ENCODE data around the gene HTR1D. TPM values are rescaled to one million over a fixed set of nuclear protein-coding genes. Genes with fewer than 3 reads are reported as not detected.

HTR1D gene
- total and polyA plus RNA-seq, 2 donors (not counting 3 experiments of a cell fraction or from before 2014, with no cell fraction given) = 1.5 to 1.9 TPM

GRCh38 chr1:23244256-23244761, 27.0 kb upstream of the HTR1D start:
- no peak for FAIRE-seq
- Histone ChIP-seq H3K27ac (ENCODE audit: insufficient read depth, low read depth, low read length) (no peak overlapping the region), H3K27me3 (ENCODE audit: control insufficient read depth in 2 of 2, insufficient read depth in 2 of 2, low read length in 2 of 2) (no peaks in the 10 kb centered on the region), H3K4me3 (replicated peaks in 1 of 3; ENCODE audit: insufficient read depth in 1 of 3, low read depth in 1 of 3, low read length in 3 of 3) (no peak overlapping the region), H3K4me2 (ENCODE audit: insufficient read depth, low read length) (no peak overlapping the region), H3K9me3 (replicated peaks; ENCODE audit: control insufficient read depth, insufficient read depth, low read length) (no peaks in the 10 kb centered on the region), H3K9me1 (replicated peaks; ENCODE audit: control insufficient read depth, extremely low read depth, insufficient read depth, low read length) (no peaks in the 10 kb centered on the region), H3K9ac (replicated peaks; ENCODE audit: extremely low read depth, insufficient read depth, low read length) (no peak overlapping the region), H3K36me3 (ENCODE audit: control insufficient read depth in 2 of 2, extremely low read depth in 1 of 2, insufficient read depth in 2 of 2, low read length in 2 of 2) (no peaks in the 10 kb centered on the region), H3K79me2 (ENCODE audit: control insufficient read depth, insufficient read depth, low read length) (no peaks in the 10 kb centered on the region), H4K20me1 (replicated peaks; ENCODE audit: control insufficient read depth, extremely low read depth, insufficient read depth, low read length) (no peaks in the 10 kb centered on the region), H2AFZ (ENCODE audit: low read depth, low read length) (no peak overlapping the region), H3K4me1 (ENCODE audit: control insufficient read depth, extremely low read depth, insufficient read depth, low read length) (no peaks in the 10 kb centered on the region)
- intact Hi-C loops (cut with micrococcal nuclease) = no loop called here
- TF ChIP-seq EZH2 (IDR thresholded peaks at IDR 0.05; ENCODE audit: borderline replicate concordance, low read depth, low read length, severe bottlenecking) = no peak
- DNase-seq (ENCODE audit: low read depth, low spot score) = no peak
- BruUV-seq (replicated peaks) = no TSS peak
- CTCF ChIA-PET = interaction anchor here (1.0 to 2.0 kb wide), 3 partner anchors 14 to 28 kb away, joined by 3 to 5 read pairs (median 5); no protein-coding TSS in a partner anchor
- dilution Hi-C loops (cut with MboI; ENCODE audit: extremely low pct_ligation_motif_present, low sequenced_read_pairs) = no loop called here
- POLR2A ChIA-PET = no interaction called here

GRCh38 chr1:23242414-23242813, 25.1 kb upstream of the HTR1D start:
- ChIA-PET POLR2A (interaction anchor here (0.6 kb wide), 2 partner anchors 18 to 102 kb away, joined by 3 to 4 read pairs; partner anchors contain the start of gene HNRNPR), CTCF (interaction anchor here (1.1 to 1.5 kb wide), 2 partner anchors 19 to 21 kb away, joined by 4 read pairs; no protein-coding TSS in a partner anchor)
- Histone ChIP-seq H2AFZ (ENCODE audit: low read depth, low read length) (no peak overlapping the region), H3K27me3 (ENCODE audit: control insufficient read depth in 2 of 2, insufficient read depth in 2 of 2, low read length in 2 of 2) (no peaks in the 10 kb centered on the region), H3K4me1 (ENCODE audit: control insufficient read depth, extremely low read depth, insufficient read depth, low read length) (no peaks in the 10 kb centered on the region), H3K9me3 (replicated peaks; ENCODE audit: control insufficient read depth, insufficient read depth, low read length) (no peaks in the 10 kb centered on the region), H3K4me3 (replicated peaks in 1 of 3; ENCODE audit: insufficient read depth in 1 of 3, low read depth in 1 of 3, low read length in 3 of 3) (no peak overlapping the region), H3K79me2 (ENCODE audit: control insufficient read depth, insufficient read depth, low read length) (no peaks in the 10 kb centered on the region), H3K4me2 (ENCODE audit: insufficient read depth, low read length) (no peak overlapping the region), H3K36me3 (ENCODE audit: control insufficient read depth in 2 of 2, extremely low read depth in 1 of 2, insufficient read depth in 2 of 2, low read length in 2 of 2) (no peaks in the 10 kb centered on the region), H3K9me1 (replicated peaks; ENCODE audit: control insufficient read depth, extremely low read depth, insufficient read depth, low read length) (no peaks in the 10 kb centered on the region), H3K9ac (replicated peaks; ENCODE audit: extremely low read depth, insufficient read depth, low read length) (no peak overlapping the region), H3K27ac (ENCODE audit: insufficient read depth, low read depth, low read length) (no peak overlapping the region), H4K20me1 (replicated peaks; ENCODE audit: control insufficient read depth, extremely low read depth, insufficient read depth, low read length) (no peaks in the 10 kb centered on the region)
- DNase-seq (ENCODE audit: low read depth, low spot score) (no peak), FAIRE-seq (no peak)
- intact Hi-C loops (cut with micrococcal nuclease) = no loop called here
- no peak for TF ChIP-seq CTCF (IDR thresholded peaks at IDR 0.05; ENCODE audit: extremely low read depth in 1 of 2, insufficient read depth in 1 of 2, low read depth in 1 of 2, low read length in 2 of 2)
- TF ChIP-seq MAX (IDR thresholded peaks at IDR 0.05; ENCODE audit: insufficient read depth, insufficient read length) = no peak
- no peak for TF ChIP-seq POLR2AphosphoS5 (IDR thresholded peaks at IDR 0.05; ENCODE audit: insufficient read depth, low read depth, low read length)
- no peak for TF ChIP-seq FOS (IDR thresholded peaks at IDR 0.05; ENCODE audit: borderline replicate concordance, insufficient read depth, low read length)
- no peak for TF ChIP-seq MYC (IDR thresholded peaks at IDR 0.05; ENCODE audit: low read depth, low read length)
- no peak for TF ChIP-seq JUN (IDR thresholded peaks at IDR 0.05; ENCODE audit: borderline replicate concordance, insufficient read depth, insufficient read length, low read depth)
- no peak for TF ChIP-seq EZH2 (IDR thresholded peaks at IDR 0.05; ENCODE audit: borderline replicate concordance, low read depth, low read length, severe bottlenecking)
- no peak for TF ChIP-seq GATA2 (IDR thresholded peaks at IDR 0.05; ENCODE audit: insufficient read depth, insufficient read length, low read depth, low read length)
- no peak for TF ChIP-seq POLR2A (IDR thresholded peaks at IDR 0.05; ENCODE audit: low read depth, low read length)
- BruUV-seq (replicated peaks) = no TSS peak
- dilution Hi-C loops (cut with MboI; ENCODE audit: extremely low pct_ligation_motif_present, low sequenced_read_pairs) = no loop called here

All from endothelial cell of umbilical vein (primary cell).